HepG2 (cell line): ENCODE measurements around the gene MRPL38. TPM values are rescaled to one million over a fixed set of nuclear protein-coding genes. Genes with fewer than 3 reads are reported as not detected.

Experiments used
- ATAC-seq: fragments of 200-7000 bp; cut with Tn5 transposase; 3 replicates; pipeline ENCODE4 v1.9.1; 2020; ENCODE audit warnings: mild to moderate bottlenecking, moderate library complexity
- BruUV-seq: library from RNA; stranded (reverse); fragments of 400-500 nt; replicated peaks from 2 replicates; lab custom pipeline; 2021; lab: Mats Ljungman, UMichigan
- CTCF ChIA-PET: fragments of 300-600 bp; formaldehyde crosslinking; extraction: SDS; loops from one replicate; lab custom pipeline; 2021; ENCODE audit warnings: low total read pairs, inconsistent platforms, low intra/inter-chr PET ratio; lab: Yijun Ruan, JAX
- POLR2A ChIA-PET: fragments of 350-600 bp; sonication (Branson Sonifier 250); formaldehyde crosslinking; loops from one replicate; lab custom pipeline; 2020; ENCODE audit warnings: antibody characterized with exemption, inconsistent platforms; lab: Yijun Ruan, JAX
- DNase-seq: peaks from one replicate; pipeline ENCODE4 v3.0.0-alpha.2; 2015; ENCODE audit warnings: low spot score
- FAIRE-seq: peaks from 3 replicates; lab custom pipeline; 2011; peaks lifted over from hg19 to GRCh38; lab: Jason Lieb, UNC
- H2AFZ ChIP-seq: one replicate; pipeline ENCODE4 v1.6.1; 2011; ENCODE audit warnings: low read length, inconsistent platforms
- H3K27ac ChIP-seq: fragments of 300-600 bp; 3 replicates; pipeline ENCODE4 v1.8.0; 2011; ENCODE audit warnings: mixed run types, mild to moderate bottlenecking, mixed read lengths, low read length, inconsistent platforms; ENCODE audit not compliant: insufficient read depth; ENCODE audit errors: extremely low read length
- H3K27me3 ChIP-seq, 2 experiments: fragments of 200-600 bp in 1 of 2; 2 replicates in 1 of 2; 3 replicates in 1 of 2; pipeline versions ENCODE4 v1.6.0 to v1.8.0; 2011; ENCODE audit warnings: low read length in 2 of 2, mild to moderate bottlenecking in 2 of 2, moderate library complexity in 2 of 2, inconsistent platforms in 1 of 2; ENCODE audit not compliant: insufficient read depth in 2 of 2, control insufficient read depth in 1 of 2
- H3K36me3 ChIP-seq, 2 experiments: fragments of 200-600 bp in 1 of 2; replicated peaks in 1 of 2; 2 replicates in 1 of 2; 3 replicates in 1 of 2; pipeline versions ENCODE4 v1.5.1 to v1.8.0; 2011; ENCODE audit warnings: low read length in 2 of 2, inconsistent platforms in 1 of 2; ENCODE audit not compliant: insufficient read depth in 2 of 2, control insufficient read depth in 1 of 2
- H3K4me1 ChIP-seq: 2 replicates; pipeline ENCODE4 v1.5.1; 2012; ENCODE audit warnings: low read length, inconsistent platforms; ENCODE audit not compliant: insufficient read depth
- H3K4me2 ChIP-seq: 2 replicates; pipeline ENCODE4 v1.6.0; 2011; ENCODE audit warnings: low read depth, low read length, inconsistent platforms
- H3K4me3 ChIP-seq, 3 experiments: fragments of 200-600 bp in 1 of 3; sonication (generic), shearing (Covaris generic) in 1 of 3; replicated peaks in 1 of 3; 2 replicates each; pipeline ENCODE4 v1.5.1; 2011 to 2016; ENCODE audit warnings: low read length in 3 of 3, inconsistent platforms in 2 of 3, low read depth in 2 of 3, mild to moderate bottlenecking in 2 of 3, control low read depth in 1 of 3, mixed read lengths in 1 of 3; ENCODE audit not compliant: insufficient read depth in 1 of 3
- H3K79me2 ChIP-seq: one replicate; pipeline ENCODE4 v1.6.1; 2011; ENCODE audit warnings: low read length, inconsistent platforms; ENCODE audit not compliant: insufficient read depth
- H3K9ac ChIP-seq: 2 replicates; pipeline ENCODE4 v1.6.0; 2011; ENCODE audit warnings: mild to moderate bottlenecking, low read depth, low read length, inconsistent platforms; ENCODE audit not compliant: insufficient read depth
- H3K9me3 ChIP-seq: 2 replicates; pipeline ENCODE4 v1.5.1; 2012; ENCODE audit warnings: mild to moderate bottlenecking, low read length
- H4K20me1 ChIP-seq: 2 replicates; pipeline ENCODE4 v1.6.0; 2011; ENCODE audit warnings: inconsistent platforms, mild to moderate bottlenecking, low read length, moderate library complexity; ENCODE audit not compliant: insufficient read depth
- IRF1 ChIP-seq: sonication (generic); formaldehyde crosslinking; IDR thresholded peaks from 2 replicates; pipeline ENCODE4 v1.4.0; 2020; ENCODE audit warnings: low read depth, mild to moderate bottlenecking, missing genetic modification reagents
- SMAD1 ChIP-seq: sonication (generic); formaldehyde crosslinking; IDR thresholded peaks from 2 replicates; pipeline ENCODE4 v1.4.0; 2020; ENCODE audit warnings: missing genetic modification reagents, low read depth, mild to moderate bottlenecking, borderline replicate concordance
- TOPORS ChIP-seq: sonication (generic); formaldehyde crosslinking; IDR thresholded peaks from 2 replicates; pipeline ENCODE4 v1.8.0; 2023; ENCODE audit warnings: mild to moderate bottlenecking, missing genetic modification reagents
- UBTF ChIP-seq: sonication (generic); formaldehyde crosslinking; IDR thresholded peaks from 2 replicates; pipeline ENCODE4 v1.4.0; 2020; ENCODE audit warnings: mild to moderate bottlenecking, missing genetic modification reagents
- YEATS4 ChIP-seq: sonication (generic); formaldehyde crosslinking; IDR thresholded peaks from 2 replicates; pipeline ENCODE4 v1.4.0; 2020; ENCODE audit warnings: missing genetic modification reagents, borderline replicate concordance
- ZMAT5 ChIP-seq: sonication (generic); formaldehyde crosslinking; IDR thresholded peaks from 2 replicates; pipeline ENCODE4 v1.5.0; 2020; ENCODE audit warnings: mild to moderate bottlenecking, low read depth, missing genetic modification reagents, borderline replicate concordance
- ZSCAN21 ChIP-seq: sonication (generic); formaldehyde crosslinking; IDR thresholded peaks from 2 replicates; pipeline ENCODE4 v1.8.0; 2022; ENCODE audit warnings: mild to moderate bottlenecking, missing genetic modification reagents, moderate library complexity, borderline replicate concordance
- WGBS: methylation state at CpG from one replicate; pipeline ENCODE4 v1.1.6; 2017; ENCODE audit warnings: low lambda C conversion rate; 5-methylcytosine and 5-hydroxymethylcytosine counted together
- in situ Hi-C: cut with HindIII; loops from 2 replicates; pipeline ENCODE4 v1.10.0; 2017; ENCODE audit warnings: low pct_unique_long_range_greater_than_20kb; ENCODE audit not compliant: extremely low pct_ligation_motif_present
- intact Hi-C: fragments of 100-400 bp; cut with micrococcal nuclease; formaldehyde crosslinking; loops from one replicate; pipeline ENCODE4 v1.10.0; 2022; ENCODE audit not compliant: unreplicated experiment
- polyA plus RNA-seq, 8 experiments: library from polyadenylated mRNA; depleted of rRNA in 3 of 8; stranded (reverse) in 7 of 8; unstranded in 1 of 8; fragments of >200 nt; fragmentation: Illumina TruSeq in 4 of 8; extraction: Trizol in 4 of 8; gene quantifications; 2 replicates each; pipeline versions ENCODE4 v1.2.1 to v1.2.3, GENCODE V29; 2011 to 2016; ENCODE audit warnings: low read depth in 4 of 8, missing spikeins in 1 of 8, mixed read lengths in 1 of 8; ENCODE audit not compliant: insufficient read depth in 1 of 8
- total RNA-seq, 5 experiments: library from RNA; depleted of rRNA; stranded (reverse); fragments of >200 nt; fragmentation: Illumina TruSeq; extraction: Trizol; gene quantifications; 2 replicates each; pipeline ENCODE4 v1.2.3, GENCODE V29; 2016; ENCODE audit warnings: low read depth in 1 of 5

MRPL38 gene
- total and polyA plus RNA-seq, 2 of the 13 experiments (the other 11 are each of a cell fraction or from before 2014, with no cell fraction given) = 83.7 to 125 TPM

DNA sequence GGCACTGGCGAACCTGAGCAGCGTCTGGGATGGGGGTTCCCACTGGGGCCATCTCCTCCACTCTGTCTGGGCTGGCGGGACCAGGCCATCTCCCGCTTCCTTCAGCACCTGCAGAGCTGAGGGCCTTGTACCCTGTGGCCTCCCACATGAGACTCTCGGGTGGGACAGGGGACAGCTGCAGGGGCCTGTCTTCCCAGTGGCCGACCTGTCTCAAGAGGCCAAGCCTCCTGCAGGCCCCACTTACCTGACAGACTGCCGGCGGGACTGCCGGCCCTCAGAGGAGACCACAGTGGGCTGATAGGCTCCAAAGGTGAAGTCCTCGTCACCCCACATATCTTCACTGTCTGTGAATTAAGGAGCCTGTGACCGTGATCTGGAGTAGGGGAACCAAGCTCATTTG lies 20.4 kb upstream of the MRPL38 start:
- in situ Hi-C loops = no loop called here
- no TSS peak for BruUV-seq
- no peak for FAIRE-seq
- H3K4me2 ChIP-seq = no peak overlapping the region
- H3K27me3 ChIP-seq = no peaks in the 10 kb centered on the region
- 89% methylated on average over 7 of the region's 11 CpGs for WGBS
- no peak for ATAC-seq
- no peak overlapping the region for H3K9ac ChIP-seq
- H3K27ac ChIP-seq = no peak overlapping the region
- H3K36me3 ChIP-seq = no peaks in the 10 kb centered on the region
- no peak overlapping the region for H2AFZ ChIP-seq
- no peak for DNase-seq
- peaks cover 42% of the 10 kb centered on the region for H3K4me1 ChIP-seq
- no peaks in the 10 kb centered on the region for H4K20me1 ChIP-seq
- H3K9me3 ChIP-seq = no peaks in the 10 kb centered on the region
- CTCF ChIA-PET = interaction anchor here (1.4 kb wide), 1 partner anchor 20 kb away, joined by 4 read pairs; the partner anchor contains the start of gene MRPL38
- no peaks in the 10 kb centered on the region for H3K79me2 ChIP-seq
- intact Hi-C loops = no loop called here
- TF ChIP-seq ZSCAN21 (CRISPR knock-in tag) (no peak), TOPORS (CRISPR knock-in tag) (no peak), SMAD1 (no peak), YEATS4 (CRISPR knock-in tag) (no peak), ZMAT5 (CRISPR knock-in tag) (no peak), IRF1 (CRISPR knock-in tag) (no peak), UBTF (CRISPR knock-in tag) (no peak)
- POLR2A ChIA-PET = interaction anchor here (1.2 to 3.4 kb wide), 2 partner anchors 20 to 78 kb away, joined by 4 to 21 read pairs; partner anchors contain the start of gene MRPL38
- H3K4me3 ChIP-seq = no peak overlapping the region
